Fibroblast of skin of back (primary cell): Measurements from ENCODE around the gene EXT2.

Source experiments
- DNase-seq: peaks from one replicate; pipeline ENCODE4 v3.0.0-alpha.2; 2013

Gene EXT2

DNA sequence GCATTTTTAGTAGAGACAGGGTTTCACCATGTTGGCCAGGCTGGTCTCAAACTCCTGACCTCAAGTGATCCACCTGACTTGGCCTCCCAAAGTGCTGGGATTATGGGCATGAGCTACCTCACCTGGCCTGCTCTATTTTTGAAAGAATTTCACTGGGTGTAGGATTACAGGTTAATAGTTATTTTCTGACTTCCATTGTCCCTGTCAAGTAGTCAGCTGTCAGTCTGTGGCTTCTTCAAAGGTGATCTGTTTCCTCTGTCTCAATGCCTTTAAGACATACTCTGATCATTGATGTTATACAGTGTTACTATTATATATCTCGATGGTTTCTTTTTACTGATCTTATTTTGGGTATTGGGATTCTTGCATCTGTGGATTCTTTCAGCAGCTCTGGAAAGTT is 10.1 kb upstream of the EXT2 start:
- no peak for DNase-seq

- no peak for DNase-seq
These were observed 7.1 kb upstream of the EXT2 start for GRCh38 chr11:44088377-44088776.

GRCh38 chr11:44088871-44089270 is 6.6 kb upstream of the EXT2 start:
- no peak for DNase-seq

DNA sequence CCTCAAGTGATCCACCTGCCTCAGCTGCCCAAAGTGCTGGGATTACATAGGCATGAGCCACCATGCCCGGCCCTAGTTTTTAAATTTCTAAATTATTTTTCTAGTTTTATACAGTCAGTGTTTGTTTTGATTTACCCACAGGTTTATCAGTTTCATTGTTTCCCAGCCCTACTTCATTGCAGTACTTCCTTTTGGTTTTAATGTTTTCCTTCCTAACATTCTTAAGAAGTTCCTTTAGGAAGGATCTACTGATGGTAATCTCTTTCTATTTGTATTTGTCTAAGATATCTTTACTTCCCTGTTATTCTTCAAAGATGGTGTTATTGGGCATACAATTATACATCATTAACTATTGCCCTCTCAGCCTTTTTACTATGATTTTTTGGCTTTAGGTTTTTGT is 4.9 kb upstream of the EXT2 start:
- DNase-seq = no peak

- peak; percentile 81 for DNase-seq
These were observed 1.1 kb upstream of the EXT2 start for GRCh38 chr11:44094260-44094868.

GRCh38 chr11:44096360-44097185 is 1.1 kb downstream of the EXT2 start:
- no peak for DNase-seq

DNA sequence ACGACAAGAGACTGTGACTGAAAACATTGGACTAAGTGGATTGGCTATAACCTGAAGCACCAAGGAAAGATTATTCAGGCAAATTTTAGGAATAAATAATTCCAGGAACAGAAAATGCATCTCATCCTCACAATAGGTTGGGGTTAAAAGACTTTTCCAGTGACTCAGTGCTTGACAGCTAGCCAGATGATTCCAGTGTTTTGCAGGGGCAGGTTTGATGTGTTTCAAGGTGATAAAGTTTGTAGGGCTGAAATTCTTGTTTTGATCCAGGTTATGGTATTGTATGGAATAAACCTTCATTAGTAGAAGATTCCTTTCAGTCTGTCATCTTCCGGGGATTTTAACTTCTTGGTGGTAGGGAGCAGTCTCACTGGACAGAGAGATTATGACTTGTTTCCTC is 2.3 kb downstream of the EXT2 start:
- no peak for DNase-seq

GRCh38 chr11:44101098-44101497 is 5.6 kb downstream of the EXT2 start:
- no peak for DNase-seq

DNA sequence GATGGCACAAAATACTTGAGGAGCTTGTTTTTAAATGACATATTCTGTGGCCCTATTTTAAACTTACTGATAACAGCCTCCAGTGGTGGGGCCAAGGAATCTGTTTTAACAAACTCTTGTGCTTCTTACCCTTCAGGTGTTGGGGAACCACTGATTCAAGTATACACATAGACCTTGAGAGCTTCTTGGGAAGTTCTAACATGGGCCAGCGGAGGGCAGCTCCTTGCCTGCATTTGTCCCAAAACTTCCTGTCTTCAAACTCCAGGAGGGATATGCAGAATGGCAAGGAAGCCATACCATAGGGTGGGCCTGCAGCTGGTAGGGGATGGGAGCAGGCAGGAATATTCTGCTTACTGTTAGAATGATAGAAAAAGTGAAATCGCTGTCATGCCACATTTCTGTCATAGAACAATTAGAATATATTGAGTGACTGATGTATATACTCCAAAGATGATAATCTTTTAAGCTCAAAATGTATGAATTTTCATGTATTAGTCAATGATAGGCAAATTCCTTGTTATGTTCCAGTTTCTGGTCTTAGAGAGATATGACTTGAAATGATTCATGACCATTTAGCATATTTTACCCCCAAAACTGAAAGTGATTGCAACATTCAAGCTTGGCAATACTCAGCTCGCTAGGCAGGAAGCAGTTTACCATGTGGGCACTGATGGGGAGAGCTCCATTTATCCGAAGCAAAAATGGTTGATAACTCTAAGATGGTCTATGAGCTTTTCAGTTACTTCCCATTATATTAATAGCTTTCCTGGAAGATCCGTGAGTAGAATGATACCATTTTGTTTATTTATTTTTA is 9.2 kb downstream of the EXT2 start:
- no peak for DNase-seq

- no peak for DNase-seq
These were observed 12.8 kb downstream of the EXT2 start for GRCh38 chr11:44108260-44108659.

DNA sequence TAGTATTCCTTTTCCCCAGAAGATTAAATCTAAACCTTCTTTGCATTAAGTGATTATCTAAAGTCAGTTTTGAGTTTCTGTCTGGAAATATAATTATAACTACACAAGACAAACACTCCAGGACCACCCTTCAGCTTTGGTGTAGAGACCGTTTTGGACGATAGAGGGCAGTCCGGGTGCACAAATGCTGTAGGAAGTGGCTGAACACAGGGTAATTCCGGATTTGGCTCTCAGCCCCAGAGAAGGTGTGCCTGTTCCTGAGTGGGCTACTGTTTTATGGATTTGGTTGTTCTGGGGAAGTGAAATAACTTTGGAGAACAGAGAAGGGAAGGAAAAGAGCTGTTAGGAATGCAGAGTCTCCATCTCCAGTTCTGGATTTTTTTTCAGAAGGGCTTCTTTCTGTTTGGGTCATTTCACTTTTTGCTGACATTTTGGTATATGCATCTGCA is 14.8 kb downstream of the EXT2 start:
- DNase-seq = peak; percentile 56

DNA sequence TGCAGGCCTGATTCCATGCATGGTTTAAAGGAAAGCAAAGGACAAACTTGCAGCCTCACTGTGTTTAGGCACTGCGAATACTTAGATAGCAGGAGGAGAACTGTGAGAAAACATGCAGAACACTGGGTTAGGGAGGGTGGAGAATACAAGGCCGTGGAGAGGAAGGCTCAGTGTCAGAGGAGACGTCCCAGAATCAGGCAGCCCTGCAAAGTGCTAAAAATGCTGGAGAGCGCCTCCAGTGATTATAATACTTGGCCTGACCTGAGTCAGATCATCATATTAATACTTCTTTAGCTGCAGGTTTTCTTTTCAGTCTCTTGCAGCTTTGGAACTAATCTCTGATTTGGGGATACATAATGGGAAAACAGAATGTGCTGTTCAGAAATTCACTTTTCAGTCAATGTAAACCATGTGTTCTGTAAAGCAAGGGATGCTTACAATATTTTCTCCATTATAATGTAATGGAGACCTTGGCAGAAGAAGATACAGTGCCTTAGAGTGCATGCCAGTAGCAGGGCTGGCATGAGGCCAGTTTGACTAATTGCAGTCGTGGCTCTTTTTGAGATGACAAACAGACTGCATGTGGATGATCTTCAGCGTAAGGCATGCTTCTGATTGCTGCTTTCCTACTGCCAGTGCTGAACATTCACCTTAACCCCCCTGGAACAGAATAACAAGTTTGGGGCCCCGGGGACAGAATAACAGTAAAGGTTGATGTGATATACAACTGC is 16.8 kb downstream of the EXT2 start:
- peak; percentile 74 for DNase-seq

DNA sequence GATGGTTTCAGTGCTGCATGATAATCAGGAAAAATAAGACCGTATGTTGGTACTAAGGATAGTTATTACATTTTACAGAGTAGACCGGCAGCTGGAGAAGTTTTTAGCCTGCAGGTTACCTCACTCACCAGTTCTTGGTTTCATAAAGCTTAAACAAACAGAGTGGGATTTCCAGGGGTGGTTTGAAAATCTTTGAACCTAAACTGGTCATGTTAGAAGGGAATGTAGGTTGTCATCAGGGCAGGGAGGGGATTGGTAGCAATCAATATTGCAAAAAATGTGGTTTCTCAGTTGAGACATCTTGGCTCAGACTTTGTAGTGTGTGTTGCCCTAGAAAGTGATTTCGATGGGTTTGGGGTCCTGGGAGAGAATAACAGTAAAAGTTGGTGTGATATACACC is 17.5 kb downstream of the EXT2 start:
- no peak for DNase-seq

DNA sequence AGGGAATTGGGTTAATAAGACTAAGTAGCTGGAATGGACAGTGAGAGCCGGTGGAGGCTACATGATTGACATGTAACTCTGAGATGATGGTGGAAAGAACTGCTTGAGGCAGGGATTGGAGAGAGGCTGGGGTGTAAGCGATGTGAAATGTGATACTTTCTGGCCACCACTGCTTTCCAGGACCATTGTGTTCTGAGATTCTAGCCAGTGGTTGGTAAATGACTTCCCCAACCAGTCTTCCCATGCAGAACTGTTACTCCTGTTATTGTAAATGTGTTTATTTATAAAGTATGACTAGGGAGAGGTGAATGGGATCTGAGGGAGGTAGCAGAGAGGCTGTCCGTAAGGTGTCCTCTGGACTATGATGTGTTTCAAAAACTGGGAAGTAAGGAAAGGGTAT is 18.1 kb downstream of the EXT2 start:
- no peak for DNase-seq

GRCh38 chr11:44116234-44116830 is 20.9 kb downstream of the EXT2 start:
- no peak for DNase-seq

DNA sequence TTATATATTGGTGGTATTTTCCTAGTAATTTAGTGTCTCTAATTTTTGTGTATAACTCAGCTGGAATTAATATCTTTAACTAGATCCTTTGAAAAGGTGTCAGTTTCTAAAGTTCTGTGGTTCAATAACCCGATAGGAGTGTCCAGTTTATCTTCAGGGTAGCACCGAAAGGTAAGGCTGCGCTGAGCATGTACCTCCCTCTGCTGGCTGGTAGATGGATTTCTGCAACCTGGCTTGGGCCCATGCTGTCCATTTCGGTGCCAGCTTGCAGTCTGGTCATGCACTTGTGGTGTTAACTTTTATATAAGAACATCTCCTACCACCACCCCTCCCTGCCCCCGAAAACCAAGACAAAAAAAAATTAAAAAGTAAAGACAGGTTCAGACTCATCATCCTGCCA is 24.7 kb downstream of the EXT2 start:
- DNase-seq = no peak

GRCh38 chr11:44125598-44125997 is 30.1 kb downstream of the EXT2 start:
- DNase-seq = no peak

DNA sequence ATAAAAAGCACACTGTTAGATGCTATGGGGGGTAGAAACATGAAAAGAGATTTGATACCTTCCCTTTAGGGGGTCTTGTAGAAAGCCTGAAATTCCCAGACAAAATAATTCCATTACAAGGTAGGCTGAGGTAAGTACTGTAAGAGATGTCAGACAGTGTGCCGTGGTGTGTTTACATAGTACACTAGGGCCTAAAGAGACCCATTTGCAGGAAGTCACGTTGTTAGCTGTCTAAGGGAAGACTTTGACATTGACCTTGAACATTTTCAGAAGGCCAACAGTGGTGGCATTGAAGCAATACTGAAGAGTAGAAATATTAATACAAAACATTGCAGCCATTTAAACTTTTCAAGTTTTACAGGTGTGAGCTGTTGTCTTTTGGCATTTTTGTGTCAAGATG is 30.8 kb downstream of the EXT2 start:
- no peak for DNase-seq

DNA sequence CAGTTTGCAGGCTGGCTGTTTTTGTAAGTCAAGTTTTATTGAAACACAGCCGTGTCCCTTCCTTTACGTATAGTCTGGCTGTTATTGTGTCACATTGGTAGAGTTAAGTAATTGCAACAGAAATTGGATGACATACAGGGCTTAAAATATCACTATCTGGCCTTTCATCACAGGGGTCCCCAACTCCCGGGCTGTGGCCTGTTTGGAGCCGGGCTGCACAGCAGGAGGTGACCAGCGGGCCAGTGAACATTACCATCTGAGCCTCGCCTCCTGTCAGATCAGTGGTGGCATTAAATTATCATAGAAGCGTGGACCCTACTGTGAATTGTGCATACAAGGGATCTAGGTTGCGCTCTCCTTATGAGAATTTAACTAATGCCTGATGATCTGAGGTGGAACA is 31.7 kb downstream of the EXT2 start:
- no peak for DNase-seq

- DNase-seq = no peak
These were observed 33.3 kb downstream of the EXT2 start for GRCh38 chr11:44128729-44129128.

DNA sequence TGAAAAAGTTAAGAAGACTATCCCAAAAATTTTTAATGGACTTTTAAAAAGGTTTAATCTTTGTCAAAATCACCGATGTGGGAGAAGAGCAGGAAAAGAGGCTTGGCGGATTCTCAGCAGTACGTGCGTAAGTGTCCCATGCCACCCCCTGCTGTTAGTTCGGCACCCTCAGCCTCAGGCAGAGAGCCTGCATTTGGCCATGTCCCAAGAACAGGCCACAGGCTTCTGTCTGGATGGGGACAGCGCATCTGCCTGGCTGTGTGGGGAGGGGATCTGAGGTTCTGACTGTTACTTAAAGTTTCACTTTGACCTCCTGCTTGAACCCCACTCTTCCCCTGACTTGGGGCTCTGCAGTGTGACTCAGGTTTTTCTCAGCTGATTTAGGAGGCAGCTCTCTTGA is 35.3 kb downstream of the EXT2 start:
- DNase-seq = no peak

- DNase-seq = peak; percentile 59
These were observed 38.0 kb downstream of the EXT2 start for GRCh38 chr11:44133335-44133946.
